Measurements from ENCODE around the gene SF1.

DNA sequence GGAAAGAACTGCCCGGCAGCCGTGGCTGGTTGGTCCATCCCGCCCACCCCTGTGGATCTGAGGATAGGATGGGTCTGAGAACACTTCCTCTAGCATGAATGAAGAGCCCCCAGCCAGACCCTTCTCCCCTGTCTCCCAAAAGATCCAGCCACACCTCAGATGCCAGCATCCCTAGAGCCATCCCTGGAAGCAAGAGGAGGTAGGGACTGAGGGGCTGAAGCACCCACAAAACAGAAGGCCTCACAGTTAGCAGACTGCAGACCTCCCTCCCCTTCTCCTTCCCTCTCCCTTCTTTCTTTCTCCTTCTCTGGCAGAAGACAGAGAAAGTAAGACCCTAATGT lies 57.0 kb downstream of the SF1 start:
- TF ChIP-seq, protein P1, sequence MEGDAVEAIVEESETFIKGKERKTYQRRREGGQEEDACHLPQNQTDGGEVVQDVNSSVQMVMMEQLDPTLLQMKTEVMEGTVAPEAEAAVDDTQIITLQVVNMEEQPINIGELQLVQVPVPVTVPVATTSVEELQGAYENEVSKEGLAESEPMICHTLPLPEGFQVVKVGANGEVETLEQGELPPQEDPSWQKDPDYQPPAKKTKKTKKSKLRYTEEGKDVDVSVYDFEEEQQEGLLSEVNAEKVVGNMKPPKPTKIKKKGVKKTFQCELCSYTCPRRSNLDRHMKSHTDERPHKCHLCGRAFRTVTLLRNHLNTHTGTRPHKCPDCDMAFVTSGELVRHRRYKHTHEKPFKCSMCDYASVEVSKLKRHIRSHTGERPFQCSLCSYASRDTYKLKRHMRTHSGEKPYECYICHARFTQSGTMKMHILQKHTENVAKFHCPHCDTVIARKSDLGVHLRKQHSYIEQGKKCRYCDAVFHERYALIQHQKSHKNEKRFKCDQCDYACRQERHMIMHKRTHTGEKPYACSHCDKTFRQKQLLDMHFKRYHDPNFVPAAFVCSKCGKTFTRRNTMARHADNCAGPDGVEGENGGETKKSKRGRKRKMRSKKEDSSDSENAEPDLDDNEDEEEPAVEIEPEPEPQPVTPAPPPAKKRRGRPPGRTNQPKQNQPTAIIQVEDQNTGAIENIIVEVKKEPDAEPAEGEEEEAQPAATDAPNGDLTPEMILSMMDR (IDR thresholded peaks at IDR 0.05; ENCODE audit: poor library complexity) = no peak
- no peak for TF ChIP-seq EZH2phosphoT487 (IDR thresholded peaks at IDR 0.05; ENCODE audit: low read depth, severe bottlenecking, unreplicated experiment)
